HG02884 (cell line): ENCODE data around the gene IMP3.

Source experiments
- ATAC-seq: cut with Tn5 transposase; IDR thresholded peaks from one replicate; pipeline ENCODE4 v1.9.1; 2021; ENCODE audit warnings: mild to moderate bottlenecking, moderate library complexity; ENCODE audit not compliant: unreplicated experiment

The IMP3 gene

GRCh38 chr15:75673426-75674235 is 33.6 kb upstream of the IMP3 start:
- ATAC-seq = no peak

- no peak for ATAC-seq
These were observed 32.8 kb upstream of the IMP3 start for GRCh38 chr15:75672646-75673425.

DNA sequence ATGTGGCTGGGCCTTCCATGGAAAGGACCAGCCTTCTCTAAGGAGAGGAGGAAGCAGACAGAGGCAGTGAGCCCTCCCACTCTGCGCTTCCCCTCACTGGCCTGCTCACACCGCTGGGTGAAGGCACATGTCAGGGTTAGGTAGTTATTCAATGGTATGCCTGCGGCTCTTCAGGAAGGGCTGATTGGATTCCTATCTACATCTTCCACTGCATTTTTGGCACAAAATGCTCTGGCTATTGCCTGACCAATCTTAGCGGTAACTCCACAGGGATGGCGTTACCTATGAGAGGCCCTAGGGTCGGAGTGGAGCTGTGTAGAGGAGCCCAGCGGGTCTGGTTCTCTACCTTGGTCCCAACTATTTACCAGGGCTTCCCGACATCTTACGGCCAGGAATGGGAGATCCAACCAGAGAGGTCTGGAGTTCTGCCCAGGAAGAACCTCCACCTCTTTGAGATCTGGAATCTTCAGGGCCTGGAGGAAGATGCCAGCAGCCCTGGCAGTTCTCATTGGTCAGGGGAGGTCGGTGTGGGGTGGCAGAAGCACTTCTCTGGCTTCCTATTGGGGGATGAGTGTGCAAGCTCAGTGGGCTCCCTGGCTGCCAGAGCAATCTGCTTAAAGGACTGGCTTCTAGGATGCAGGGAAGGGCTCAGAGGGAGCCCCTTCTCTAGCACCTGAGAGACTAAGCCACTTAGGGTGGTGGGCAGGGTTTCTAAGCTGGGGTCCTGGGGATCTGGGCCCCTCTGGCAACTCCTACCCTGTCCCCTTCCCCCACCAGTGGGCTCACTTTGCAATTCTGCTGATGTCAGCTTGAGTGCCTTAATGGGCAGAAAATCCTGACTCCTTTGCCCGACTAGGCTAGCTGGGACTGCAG is 31.9 kb upstream of the IMP3 start:
- ATAC-seq = no peak

- no peak for ATAC-seq
These were observed 29.8 kb upstream of the IMP3 start for GRCh38 chr15:75669879-75670212.

DNA sequence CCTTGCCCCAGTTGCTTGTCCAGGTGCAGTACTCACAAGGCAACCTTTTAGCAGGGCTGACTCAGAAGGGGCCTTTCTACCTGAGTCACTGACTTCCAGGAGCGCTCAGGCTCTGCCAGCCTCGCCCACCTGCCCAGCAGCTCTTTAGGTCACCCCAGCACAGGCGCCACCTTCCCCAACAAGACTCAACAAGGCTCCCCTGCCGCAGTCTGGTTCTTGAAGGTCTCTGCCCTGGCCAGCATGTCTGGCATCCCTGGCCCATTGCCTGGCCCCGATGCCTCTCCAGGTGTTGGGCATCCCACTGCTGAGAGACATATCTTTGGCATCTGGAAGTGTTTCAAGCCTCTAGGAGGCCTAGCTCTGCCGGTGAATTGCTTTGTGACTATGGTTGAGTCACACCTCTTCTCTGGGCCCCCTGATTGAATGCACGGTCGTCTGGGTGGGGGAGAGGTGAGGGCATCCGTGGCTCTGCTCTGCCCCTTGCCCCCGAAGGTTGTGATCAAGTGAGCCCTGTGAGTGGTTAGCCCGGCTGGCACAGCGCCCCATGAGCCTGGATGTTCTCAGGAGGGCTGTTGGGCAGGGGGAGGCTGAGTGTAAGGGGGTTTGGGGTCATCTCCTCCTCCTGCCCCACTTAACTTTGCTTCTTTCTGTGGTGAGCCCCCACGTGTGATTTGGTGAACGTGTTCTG is 29.3 kb upstream of the IMP3 start:
- ATAC-seq = no peak

- ATAC-seq = no peak
These were observed 26.9 kb upstream of the IMP3 start for GRCh38 chr15:75666823-75667501.

GRCh38 chr15:75663931-75664421 is 24.0 kb upstream of the IMP3 start:
- ATAC-seq = no peak

GRCh38 chr15:75662823-75663519 is 22.9 kb upstream of the IMP3 start:
- ATAC-seq = no peak

DNA sequence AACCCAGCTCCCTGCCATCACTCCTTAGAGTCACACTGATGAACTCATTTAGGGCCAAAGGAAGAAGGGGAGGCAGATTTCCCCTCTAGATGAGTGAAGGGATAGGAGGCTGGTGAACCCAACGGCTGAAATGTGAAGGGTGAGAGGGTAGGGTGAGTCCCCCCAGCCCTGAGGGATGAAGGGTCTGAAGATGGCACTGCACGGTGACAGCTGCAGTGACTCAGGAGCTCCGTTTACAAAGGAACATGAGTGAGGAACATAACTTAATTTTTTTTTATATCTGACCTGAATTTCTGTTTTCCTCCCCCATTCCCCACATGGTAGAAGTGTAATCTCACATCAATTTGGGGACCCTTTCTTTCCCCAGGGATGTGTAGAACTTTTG is 21.7 kb upstream of the IMP3 start:
- no peak for ATAC-seq

- ATAC-seq = no peak
These were observed 21.2 kb upstream of the IMP3 start for GRCh38 chr15:75661100-75661755.

DNA sequence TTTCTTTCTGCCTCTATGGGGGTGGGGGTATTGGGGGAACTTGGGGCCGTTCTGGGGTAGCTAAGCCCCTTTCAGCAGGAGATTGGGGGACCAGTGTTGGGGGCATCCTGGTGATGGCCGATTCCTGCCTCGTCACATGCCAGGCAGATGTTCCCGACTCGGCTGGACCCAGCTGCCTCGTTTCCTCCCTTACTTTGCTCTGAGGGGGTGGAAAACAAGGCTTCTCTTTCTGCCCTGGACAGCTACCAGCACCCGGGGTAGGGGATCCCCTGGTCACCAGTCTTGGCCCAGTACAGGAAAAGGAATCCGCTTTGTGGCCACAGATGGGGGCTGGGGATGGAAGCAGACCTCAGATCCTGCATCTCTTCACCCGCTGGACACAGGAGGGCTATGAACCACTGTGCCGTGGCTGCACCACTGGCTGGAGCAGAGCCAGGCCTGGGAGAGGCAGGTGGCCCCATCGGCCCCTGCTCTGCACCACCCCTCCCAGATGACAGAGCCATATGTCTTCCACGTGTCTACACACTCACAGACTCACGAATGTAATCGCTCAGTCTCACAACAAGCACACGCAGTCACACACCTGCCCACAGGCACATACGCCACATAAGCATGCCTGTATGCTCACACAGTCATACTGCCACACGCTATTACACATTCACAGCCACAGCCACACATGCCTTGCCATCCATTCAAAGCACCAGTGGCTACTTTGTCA is 20.1 kb upstream of the IMP3 start:
- no peak for ATAC-seq

DNA sequence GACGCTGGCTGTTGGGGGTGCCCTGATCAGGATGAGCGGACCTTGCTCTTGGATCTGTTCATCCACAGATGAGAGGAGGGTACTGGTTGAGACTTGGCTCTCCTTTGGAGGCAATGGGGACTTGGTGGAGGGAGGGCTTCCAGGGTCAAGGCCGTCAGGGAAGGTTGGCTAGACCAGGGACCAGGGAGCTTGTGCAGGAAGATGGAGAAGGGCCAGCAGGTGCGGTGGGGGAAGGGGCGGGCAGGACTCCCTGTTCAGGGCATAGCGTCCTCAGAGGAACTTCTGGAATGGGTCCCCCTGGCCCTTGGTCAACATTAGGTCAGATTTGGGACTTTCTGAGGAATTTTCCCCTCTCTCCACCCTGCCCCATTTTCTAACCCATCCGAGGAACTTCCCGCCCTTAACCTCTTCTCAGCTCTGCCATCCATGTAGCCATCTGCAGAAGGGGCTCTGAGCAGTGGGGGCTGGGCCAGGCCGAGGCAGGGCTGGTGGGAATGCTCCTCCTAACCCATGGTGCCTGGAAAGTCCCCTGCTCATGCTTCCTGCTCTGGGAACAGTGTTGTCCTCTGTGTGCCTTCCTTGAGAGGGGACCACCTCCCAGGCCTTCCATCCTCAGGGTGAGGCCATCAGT is 19.2 kb upstream of the IMP3 start:
- no peak for ATAC-seq

DNA sequence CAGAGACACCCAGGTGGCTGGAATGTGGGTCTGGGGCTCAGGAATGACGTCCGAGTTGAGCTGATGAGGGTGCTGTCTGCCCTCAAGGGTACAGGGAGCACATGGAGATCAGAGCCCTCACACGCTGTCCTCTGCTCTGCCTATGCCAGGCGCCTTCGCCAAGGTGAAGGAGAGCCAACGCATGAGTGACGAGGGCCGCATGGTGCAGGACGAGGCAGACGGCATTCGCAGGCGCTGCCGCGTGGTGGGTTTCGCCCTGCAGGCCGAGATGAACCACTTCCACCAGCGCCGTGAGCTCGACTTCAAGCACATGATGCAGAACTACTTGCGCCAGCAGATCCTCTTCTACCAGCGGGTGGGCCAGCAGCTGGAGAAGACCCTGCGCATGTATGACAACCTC is 16.8 kb upstream of the IMP3 start:
- ATAC-seq = no peak

DNA sequence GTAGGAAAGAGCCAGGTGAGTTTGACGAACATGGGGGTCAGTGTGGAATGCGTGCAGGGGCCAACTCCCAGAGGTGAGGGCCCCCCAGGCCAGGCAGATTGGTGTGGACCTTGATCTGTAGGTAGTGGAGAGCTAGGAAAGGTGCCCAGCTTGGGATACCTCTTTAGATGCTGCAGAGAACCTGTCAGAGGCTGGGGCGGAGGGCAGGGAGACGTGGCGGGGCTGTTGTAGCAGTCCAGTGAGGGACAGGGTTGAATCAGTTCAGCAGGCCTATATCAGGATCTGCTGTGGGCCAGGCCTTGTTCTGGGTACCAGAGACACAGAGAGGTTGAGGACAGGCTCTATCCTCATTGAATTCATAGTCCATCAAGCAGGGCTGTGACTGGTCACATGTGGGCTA is 16.3 kb upstream of the IMP3 start:
- no peak for ATAC-seq

- no peak for ATAC-seq
These were observed 15.9 kb upstream of the IMP3 start for GRCh38 chr15:75655931-75656330.

DNA sequence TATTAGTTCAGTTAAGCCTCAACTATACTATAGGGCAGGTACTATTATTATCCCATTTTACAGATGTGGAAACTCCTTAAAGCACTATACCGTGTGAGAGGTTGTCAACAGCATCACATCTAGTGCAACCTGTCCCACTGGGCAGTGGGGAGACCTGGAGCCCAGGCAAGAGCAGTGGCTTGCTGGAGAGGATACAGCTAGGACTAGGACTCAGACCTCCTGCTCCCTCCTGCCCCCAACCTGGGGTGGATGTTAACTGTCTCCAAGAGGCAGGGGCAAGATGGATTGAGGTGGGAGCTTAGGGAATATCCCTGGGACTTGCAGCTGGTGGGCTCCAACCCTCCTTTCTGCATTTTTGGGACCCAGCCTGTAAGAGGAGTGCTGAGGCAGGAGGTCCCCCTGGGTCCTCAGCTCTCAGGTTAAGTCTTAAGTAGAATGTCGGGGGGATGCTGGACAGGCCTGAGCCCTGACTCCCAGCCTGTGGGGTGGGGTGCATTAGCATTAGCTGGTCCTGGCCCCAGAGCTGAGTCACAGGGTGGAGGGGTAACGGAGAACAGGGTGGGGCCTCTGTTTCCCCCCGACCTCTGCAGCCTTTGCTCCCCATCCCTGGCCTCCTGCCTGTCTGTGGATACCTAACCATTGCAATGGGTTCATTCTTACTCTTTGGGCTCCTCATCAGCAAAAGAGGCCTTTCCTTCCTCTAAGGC is 14.3 kb upstream of the IMP3 start:
- ATAC-seq = no peak

DNA sequence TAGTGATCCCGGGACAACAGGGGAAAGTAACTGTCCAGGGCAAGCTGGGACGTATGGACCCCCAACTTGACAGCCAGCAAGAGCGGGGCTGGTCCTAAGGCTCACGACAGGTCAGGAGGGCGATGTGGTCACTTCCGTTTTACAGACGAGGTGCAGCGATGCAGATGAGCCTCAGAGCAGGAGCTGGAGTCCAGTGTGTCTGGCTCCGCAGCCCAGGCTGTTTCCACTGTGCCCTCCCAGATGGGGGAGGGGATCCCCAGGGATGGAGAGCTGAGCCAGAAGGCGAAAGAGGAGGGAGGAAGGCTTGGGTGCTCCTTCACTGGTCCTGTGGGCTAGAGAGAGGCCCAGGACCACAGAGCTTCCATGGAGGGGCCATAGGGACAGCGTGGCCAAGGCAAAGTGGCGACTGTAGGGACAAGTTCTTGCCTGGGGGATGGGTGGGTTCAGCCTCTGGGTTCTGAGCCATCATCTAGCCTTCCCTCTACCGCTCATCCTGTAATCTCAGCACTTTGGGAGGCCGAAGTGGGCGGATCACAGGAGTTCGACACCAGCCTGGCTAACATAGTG is 13.4 kb upstream of the IMP3 start:
- ATAC-seq = no peak
